Measurements from ENCODE around the gene PTTG1IP.

- TF ChIP-seq, protein P1, sequence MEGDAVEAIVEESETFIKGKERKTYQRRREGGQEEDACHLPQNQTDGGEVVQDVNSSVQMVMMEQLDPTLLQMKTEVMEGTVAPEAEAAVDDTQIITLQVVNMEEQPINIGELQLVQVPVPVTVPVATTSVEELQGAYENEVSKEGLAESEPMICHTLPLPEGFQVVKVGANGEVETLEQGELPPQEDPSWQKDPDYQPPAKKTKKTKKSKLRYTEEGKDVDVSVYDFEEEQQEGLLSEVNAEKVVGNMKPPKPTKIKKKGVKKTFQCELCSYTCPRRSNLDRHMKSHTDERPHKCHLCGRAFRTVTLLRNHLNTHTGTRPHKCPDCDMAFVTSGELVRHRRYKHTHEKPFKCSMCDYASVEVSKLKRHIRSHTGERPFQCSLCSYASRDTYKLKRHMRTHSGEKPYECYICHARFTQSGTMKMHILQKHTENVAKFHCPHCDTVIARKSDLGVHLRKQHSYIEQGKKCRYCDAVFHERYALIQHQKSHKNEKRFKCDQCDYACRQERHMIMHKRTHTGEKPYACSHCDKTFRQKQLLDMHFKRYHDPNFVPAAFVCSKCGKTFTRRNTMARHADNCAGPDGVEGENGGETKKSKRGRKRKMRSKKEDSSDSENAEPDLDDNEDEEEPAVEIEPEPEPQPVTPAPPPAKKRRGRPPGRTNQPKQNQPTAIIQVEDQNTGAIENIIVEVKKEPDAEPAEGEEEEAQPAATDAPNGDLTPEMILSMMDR (IDR thresholded peaks at IDR 0.05), result no peak
- TF ChIP-seq ZFX (IDR thresholded peaks at IDR 0.05; ENCODE audit: borderline replicate concordance), result no peak
Observed at GRCh38 chr21:44831227-44831860, 42.1 kb downstream of the PTTG1IP start.

All from 22Rv1 (cell line).